ENCODE results near the gene MYO9A. TPM values are rescaled to one million over a fixed set of nuclear protein-coding genes. Genes with fewer than 3 reads are reported as not detected.

MYO9A gene
- total RNA-seq, 4 donors from 2014 or later: 71.1 to 96.8 (median 80.8) TPM

GRCh38 chr15:71788646-71789579 is 329.0 kb downstream of the MYO9A start:
- no peak for TF ChIP-seq EP300 (IDR thresholded peaks at IDR 0.05)
- TF ChIP-seq POLR2AphosphoS5 (IDR thresholded peaks at IDR 0.05): no peak
- TF ChIP-seq, protein P1, sequence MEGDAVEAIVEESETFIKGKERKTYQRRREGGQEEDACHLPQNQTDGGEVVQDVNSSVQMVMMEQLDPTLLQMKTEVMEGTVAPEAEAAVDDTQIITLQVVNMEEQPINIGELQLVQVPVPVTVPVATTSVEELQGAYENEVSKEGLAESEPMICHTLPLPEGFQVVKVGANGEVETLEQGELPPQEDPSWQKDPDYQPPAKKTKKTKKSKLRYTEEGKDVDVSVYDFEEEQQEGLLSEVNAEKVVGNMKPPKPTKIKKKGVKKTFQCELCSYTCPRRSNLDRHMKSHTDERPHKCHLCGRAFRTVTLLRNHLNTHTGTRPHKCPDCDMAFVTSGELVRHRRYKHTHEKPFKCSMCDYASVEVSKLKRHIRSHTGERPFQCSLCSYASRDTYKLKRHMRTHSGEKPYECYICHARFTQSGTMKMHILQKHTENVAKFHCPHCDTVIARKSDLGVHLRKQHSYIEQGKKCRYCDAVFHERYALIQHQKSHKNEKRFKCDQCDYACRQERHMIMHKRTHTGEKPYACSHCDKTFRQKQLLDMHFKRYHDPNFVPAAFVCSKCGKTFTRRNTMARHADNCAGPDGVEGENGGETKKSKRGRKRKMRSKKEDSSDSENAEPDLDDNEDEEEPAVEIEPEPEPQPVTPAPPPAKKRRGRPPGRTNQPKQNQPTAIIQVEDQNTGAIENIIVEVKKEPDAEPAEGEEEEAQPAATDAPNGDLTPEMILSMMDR (IDR thresholded peaks at IDR 0.05): no peak
- TF ChIP-seq POLR2A (IDR thresholded peaks at IDR 0.05; ENCODE audit: low read depth): no peak
- no peaks in the 10 kb centered on the region for H3K36me3 ChIP-seq
- no peak overlapping the region for H3K4me3 ChIP-seq
- DNase-seq (ENCODE audit: extremely low spot score): no peak
- H3K4me1 ChIP-seq: no peaks in the 10 kb centered on the region
- peaks cover 0 to 11% (median 0%) of the 10 kb centered on the region in 4 donors for H3K27me3 ChIP-seq
- H3K27ac ChIP-seq (replicated peaks in 1 of 4): no peak overlapping the region
- H3K9me3 ChIP-seq: no peaks in the 10 kb centered on the region
- WGBS: 94% methylated on average over 10 of the region's 15 CpGs
- intact Hi-C loops (cut with DNase I): no loop called here

GRCh38 chr15:71786673-71787072 is 331.3 kb downstream of the MYO9A start:
- intact Hi-C loops (cut with DNase I): no loop called here
- 87% methylated on average over 7 of the region's 7 CpGs for WGBS

GRCh38 chr15:71785996-71786395 is 332.0 kb downstream of the MYO9A start:
- intact Hi-C loops (cut with DNase I): no loop called here
- 90% methylated on average over 2 of the region's 2 CpGs for WGBS

More at GRCh38 chr15:71786673-71787072, 331.3 kb downstream of the MYO9A start:
- Histone ChIP-seq H3K4me1 (no peaks in the 10 kb centered on the region), H3K27me3 (peaks cover 0 to 11% (median 0%) of the 10 kb centered on the region in 4 donors), H3K27ac (replicated peaks in 1 of 4) (no peak overlapping the region), H3K4me3 (no peak overlapping the region), H3K9me3 (no peaks in the 10 kb centered on the region), H3K36me3 (no peaks in the 10 kb centered on the region)
- TF ChIP-seq POLR2A (IDR thresholded peaks at IDR 0.05; ENCODE audit: low read depth) (no peak), POLR2AphosphoS5 (IDR thresholded peaks at IDR 0.05) (no peak), EP300 (IDR thresholded peaks at IDR 0.05) (no peak)
- TF ChIP-seq, protein P1 (IDR thresholded peaks at IDR 0.05): no peak
- no peak for DNase-seq (ENCODE audit: extremely low spot score)

DNA sequence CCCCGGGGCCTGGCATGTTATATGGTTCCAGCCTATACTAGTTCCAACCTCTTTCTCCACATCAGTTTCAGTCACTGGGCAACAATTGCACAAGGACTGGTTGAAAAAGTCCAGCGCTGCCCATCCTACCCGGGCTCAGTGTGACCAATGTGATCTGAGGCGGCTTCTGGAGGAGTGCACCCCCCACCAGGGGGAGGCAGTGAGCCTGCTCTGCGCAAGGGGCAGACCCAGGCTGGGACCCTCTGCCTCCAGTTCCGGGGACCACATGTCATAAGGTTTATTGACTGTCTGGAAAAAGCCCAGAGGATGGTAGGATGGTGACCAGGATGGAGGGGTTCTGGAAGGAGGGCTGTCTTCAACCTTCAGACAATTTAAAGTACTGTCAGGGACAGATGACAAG is 333.2 kb downstream of the MYO9A start:
- intact Hi-C loops (cut with DNase I): no loop called here
- Histone ChIP-seq H3K9me3 (no peaks in the 10 kb centered on the region), H3K4me1 (peaks cover 0 to 6% (median 5%) of the 10 kb centered on the region in 4 donors), H3K4me3 (no peak overlapping the region), H3K36me3 (no peaks in the 10 kb centered on the region), H3K27ac (replicated peaks in 1 of 4) (no peak overlapping the region), H3K27me3 (peaks cover 0 to 11% (median 0%) of the 10 kb centered on the region in 4 donors)
- DNase-seq (ENCODE audit: extremely low spot score): no peak
- TF ChIP-seq POLR2AphosphoS5 (IDR thresholded peaks at IDR 0.05): no peak
- TF ChIP-seq, protein P1 (IDR thresholded peaks at IDR 0.05): peak in 1 of 3 experiments; percentile 22
- 70% methylated on average over 4 of the region's 6 CpGs for WGBS

More at GRCh38 chr15:71785996-71786395, 332.0 kb downstream of the MYO9A start:
- TF ChIP-seq POLR2AphosphoS5 (IDR thresholded peaks at IDR 0.05) (no peak), POLR2A (IDR thresholded peaks at IDR 0.05; ENCODE audit: low read depth) (no peak), EP300 (IDR thresholded peaks at IDR 0.05) (no peak)
- TF ChIP-seq, protein P1 (IDR thresholded peaks at IDR 0.05): no peak
- no peak overlapping the region for H3K4me3 ChIP-seq
- H3K4me1 ChIP-seq: no peaks in the 10 kb centered on the region
- no peaks in the 10 kb centered on the region for H3K9me3 ChIP-seq
- peaks cover 0 to 11% (median 0%) of the 10 kb centered on the region in 4 donors for H3K27me3 ChIP-seq
- no peak for DNase-seq (ENCODE audit: extremely low spot score)
- H3K27ac ChIP-seq (replicated peaks in 1 of 4): no peak overlapping the region
- H3K36me3 ChIP-seq: no peaks in the 10 kb centered on the region
